ENCODE data around the gene RXFP2.

The RXFP2 gene

GRCh38 chr13:31773538-31773937, 34.2 kb downstream of the RXFP2 start:
- TF ChIP-seq CTCF (IDR thresholded peaks at IDR 0.05; ENCODE audit: extremely low read depth, insufficient read depth, missing control alignments) = no peak
- DNase-seq (ENCODE audit: low spot score) = no peak
- in situ Hi-C loops (cut with MboI; ENCODE audit: low pct_unique_long_range_greater_than_20kb, low sequenced_read_pairs, unreplicated experiment) = no loop called here

- no peak for DNase-seq (ENCODE audit: low spot score)
- TF ChIP-seq CTCF (IDR thresholded peaks at IDR 0.05; ENCODE audit: extremely low read depth, insufficient read depth, missing control alignments) = no peak
- in situ Hi-C loops (cut with MboI; ENCODE audit: low pct_unique_long_range_greater_than_20kb, low sequenced_read_pairs, unreplicated experiment) = no loop called here
These were observed 34.9 kb downstream of the RXFP2 start for GRCh38 chr13:31774186-31774750.

- TF ChIP-seq CTCF (IDR thresholded peaks at IDR 0.05; ENCODE audit: extremely low read depth, insufficient read depth, missing control alignments) = no peak
- no peak for DNase-seq (ENCODE audit: low spot score)
- in situ Hi-C loops (cut with MboI; ENCODE audit: low pct_unique_long_range_greater_than_20kb, low sequenced_read_pairs, unreplicated experiment) = no loop called here
These were observed 35.8 kb downstream of the RXFP2 start for GRCh38 chr13:31775148-31775547.

- no peak for TF ChIP-seq CTCF (IDR thresholded peaks at IDR 0.05; ENCODE audit: extremely low read depth, insufficient read depth, missing control alignments)
- no peak for DNase-seq (ENCODE audit: low spot score)
- in situ Hi-C loops (cut with MboI; ENCODE audit: low pct_unique_long_range_greater_than_20kb, low sequenced_read_pairs, unreplicated experiment) = no loop called here
These were observed 36.4 kb downstream of the RXFP2 start for GRCh38 chr13:31775686-31776085.

- TF ChIP-seq CTCF (IDR thresholded peaks at IDR 0.05; ENCODE audit: extremely low read depth, insufficient read depth, missing control alignments) = no peak
- in situ Hi-C loops (cut with MboI; ENCODE audit: low pct_unique_long_range_greater_than_20kb, low sequenced_read_pairs, unreplicated experiment) = no loop called here
- DNase-seq (ENCODE audit: low spot score) = no peak
These were observed 41.7 kb downstream of the RXFP2 start for GRCh38 chr13:31781064-31781463.

- no peak for TF ChIP-seq CTCF (IDR thresholded peaks at IDR 0.05; ENCODE audit: extremely low read depth, insufficient read depth, missing control alignments)
These were observed 46.7 kb downstream of the RXFP2 start for GRCh38 chr13:31786011-31786410.

GRCh38 chr13:31790992-31791391, 51.7 kb downstream of the RXFP2 start:
- DNase-seq (ENCODE audit: low spot score) = no peak
- in situ Hi-C loops (cut with MboI; ENCODE audit: low pct_unique_long_range_greater_than_20kb, low sequenced_read_pairs, unreplicated experiment) = no loop called here
- TF ChIP-seq CTCF (IDR thresholded peaks at IDR 0.05; ENCODE audit: extremely low read depth, insufficient read depth, missing control alignments) = no peak

More at GRCh38 chr13:31786011-31786410, 46.7 kb downstream of the RXFP2 start:
- DNase-seq (ENCODE audit: low spot score) = no peak
- in situ Hi-C loops (cut with MboI; ENCODE audit: low pct_unique_long_range_greater_than_20kb, low sequenced_read_pairs, unreplicated experiment) = no loop called here
